ENCODE data around the gene SLMAP. TPM values are rescaled to one million over a fixed set of nuclear protein-coding genes. Genes with fewer than 3 reads are reported as not detected.

The SLMAP gene
- total and polyA plus RNA-seq, 7 experiments from 2014 or later, result 20.2 to 77.1 (median 63.4) TPM

GRCh38 chr3:57934373-57934772 lies 178.3 kb downstream of the SLMAP start:
- Histone ChIP-seq H3K27ac (ENCODE audit: low read depth, low read length) (no peak overlapping the region), H3K36me3 (ENCODE audit: control insufficient read depth in 2 of 3, insufficient read depth in 3 of 3, low read length in 3 of 3) (peaks cover 0 to 7% (median 0%) of the 10 kb centered on the region in 3 experiments), H3K4me3 (ENCODE audit: low read length) (no peak overlapping the region), H3K4me1 (ENCODE audit: control insufficient read depth in 2 of 2, insufficient read depth in 2 of 2, low read length in 2 of 2) (no peaks in the 10 kb centered on the region), H3K27me3 (ENCODE audit: control insufficient read depth in 2 of 2, insufficient read depth in 2 of 2, low read length in 2 of 2) (no peaks in the 10 kb centered on the region), H3K9me3 (ENCODE audit: control insufficient read depth in 2 of 3, low read length in 3 of 3) (no peaks in the 10 kb centered on the region)
- DNase-seq (no peak), ATAC-seq (no peak)
- ChIA-PET CTCF (no interaction called here), POLR2A (no interaction called here)
- no peak overlapping the region for H3K4me3 Mint-ChIP-seq
- intact Hi-C loops (cut with micrococcal nuclease), result no loop called here
- H3K4me1 Mint-ChIP-seq, result no peaks in the 10 kb centered on the region
- H3K27ac Mint-ChIP-seq, result no peak overlapping the region
- no peaks in the 10 kb centered on the region for H3K27me3 Mint-ChIP-seq
- H3K9me3 Mint-ChIP-seq, result no peaks in the 10 kb centered on the region
- H3K36me3 Mint-ChIP-seq, result peaks cover 4 to 27% (median 10%) of the 10 kb centered on the region in 5 donors

GRCh38 chr3:57935539-57935938 lies 179.4 kb downstream of the SLMAP start:
- Mint-ChIP-seq H3K4me1 (no peaks in the 10 kb centered on the region), H3K27me3 (no peaks in the 10 kb centered on the region), H3K4me3 (no peak overlapping the region), H3K36me3 (peaks cover 4 to 18% (median 7%) of the 10 kb centered on the region in 5 donors), H3K9me3 (peaks cover 0 to 5% (median 0%) of the 10 kb centered on the region in 11 donors), H3K27ac (no peak overlapping the region)
- ATAC-seq (no peak), DNase-seq (no peak)
- no peak overlapping the region for H3K4me3 ChIP-seq (ENCODE audit: low read length)
- no peaks in the 10 kb centered on the region for H3K27me3 ChIP-seq (ENCODE audit: control insufficient read depth in 2 of 2, insufficient read depth in 2 of 2, low read length in 2 of 2)
- CTCF ChIA-PET, result no interaction called here
- no peaks in the 10 kb centered on the region for H3K9me3 ChIP-seq (ENCODE audit: control insufficient read depth in 2 of 3, low read length in 3 of 3)
- intact Hi-C loops (cut with micrococcal nuclease), result no loop called here
- H3K27ac ChIP-seq (ENCODE audit: low read depth, low read length), result no peak overlapping the region
- POLR2A ChIA-PET, result no interaction called here
- no peaks in the 10 kb centered on the region for H3K4me1 ChIP-seq (ENCODE audit: control insufficient read depth in 2 of 2, insufficient read depth in 2 of 2, low read length in 2 of 2)
- peaks cover 0 to 3% (median 0%) of the 10 kb centered on the region in 3 experiments for H3K36me3 ChIP-seq (ENCODE audit: control insufficient read depth in 2 of 3, insufficient read depth in 3 of 3, low read length in 3 of 3)

- Histone ChIP-seq H3K9me3 (ENCODE audit: control insufficient read depth in 2 of 3, low read length in 3 of 3) (peaks cover 0 to 3% (median 0%) of the 10 kb centered on the region in 3 experiments), H3K27me3 (ENCODE audit: control insufficient read depth in 2 of 2, insufficient read depth in 2 of 2, low read length in 2 of 2) (no peaks in the 10 kb centered on the region), H3K4me1 (ENCODE audit: control insufficient read depth in 2 of 2, insufficient read depth in 2 of 2, low read length in 2 of 2) (no peaks in the 10 kb centered on the region), H3K27ac (ENCODE audit: low read depth, low read length) (no peak overlapping the region), H3K36me3 (ENCODE audit: control insufficient read depth in 2 of 3, insufficient read depth in 3 of 3, low read length in 3 of 3) (peaks cover 0 to under 1% (median 0%) of the 10 kb centered on the region in 3 experiments), H3K4me3 (ENCODE audit: low read length) (no peak overlapping the region)
- DNase-seq (no peak), ATAC-seq (no peak)
- H3K4me3 Mint-ChIP-seq, result no peak overlapping the region
- no peak overlapping the region for H3K27ac Mint-ChIP-seq
- ChIA-PET POLR2A (no interaction called here), CTCF (no interaction called here)
- intact Hi-C loops (cut with micrococcal nuclease), result no loop called here
- H3K4me1 Mint-ChIP-seq, result no peaks in the 10 kb centered on the region
- H3K9me3 Mint-ChIP-seq, result peaks cover 0 to 14% (median 3%) of the 10 kb centered on the region in 11 donors
- H3K36me3 Mint-ChIP-seq, result peaks cover 4 to 20% (median 11%) of the 10 kb centered on the region in 5 donors
- no peaks in the 10 kb centered on the region for H3K27me3 Mint-ChIP-seq
Measured at GRCh38 chr3:57937092-57937491, 181.0 kb downstream of the SLMAP start.

GRCh38 chr3:57939775-57940174 lies 183.7 kb downstream of the SLMAP start:
- Histone ChIP-seq H3K4me3 (ENCODE audit: low read length) (no peak overlapping the region), H3K4me1 (ENCODE audit: control insufficient read depth in 2 of 2, insufficient read depth in 2 of 2, low read length in 2 of 2) (no peaks in the 10 kb centered on the region), H3K27ac (ENCODE audit: low read depth, low read length) (no peak overlapping the region), H3K27me3 (ENCODE audit: control insufficient read depth in 2 of 2, insufficient read depth in 2 of 2, low read length in 2 of 2) (no peaks in the 10 kb centered on the region), H3K9me3 (ENCODE audit: control insufficient read depth in 2 of 3, low read length in 3 of 3) (peaks cover 0 to 3% (median 0%) of the 10 kb centered on the region in 3 experiments), H3K36me3 (ENCODE audit: control insufficient read depth in 2 of 3, insufficient read depth in 3 of 3, low read length in 3 of 3) (no peaks in the 10 kb centered on the region)
- H3K36me3 Mint-ChIP-seq, result peaks cover 0 to 9% (median 6%) of the 10 kb centered on the region in 5 donors
- ChIA-PET CTCF (interaction anchor here (0.6 kb wide), 1 partner anchor 8 kb away, joined by 3 read pairs; no protein-coding TSS in a partner anchor), POLR2A (no interaction called here)
- no peaks in the 10 kb centered on the region for H3K4me1 Mint-ChIP-seq
- H3K27ac Mint-ChIP-seq, result no peak overlapping the region
- peaks cover 0 to 14% (median 4%) of the 10 kb centered on the region in 11 donors for H3K9me3 Mint-ChIP-seq
- H3K27me3 Mint-ChIP-seq, result no peaks in the 10 kb centered on the region
- intact Hi-C loops (cut with micrococcal nuclease), result no loop called here
- DNase-seq (no peak), ATAC-seq (no peak)
- no peak overlapping the region for H3K4me3 Mint-ChIP-seq

GRCh38 chr3:57942388-57942787 lies 186.3 kb downstream of the SLMAP start:
- DNase-seq (no peak), ATAC-seq (no peak)
- no peak overlapping the region for H3K27ac ChIP-seq (ENCODE audit: low read depth, low read length)
- H3K36me3 ChIP-seq (ENCODE audit: control insufficient read depth in 2 of 3, insufficient read depth in 3 of 3, low read length in 3 of 3), result no peaks in the 10 kb centered on the region
- Mint-ChIP-seq H3K9me3 (peaks cover 0 to 14% (median 4%) of the 10 kb centered on the region in 11 donors), H3K36me3 (peaks cover 0 to 9% (median 6%) of the 10 kb centered on the region in 5 donors), H3K27me3 (peaks cover 0 to 1% (median 0%) of the 10 kb centered on the region in 5 donors), H3K4me1 (no peaks in the 10 kb centered on the region), H3K27ac (no peak overlapping the region), H3K4me3 (no peak overlapping the region)
- no peaks in the 10 kb centered on the region for H3K4me1 ChIP-seq (ENCODE audit: control insufficient read depth in 2 of 2, insufficient read depth in 2 of 2, low read length in 2 of 2)
- ChIA-PET CTCF (no interaction called here), POLR2A (no interaction called here)
- intact Hi-C loops (cut with micrococcal nuclease), result no loop called here
- H3K27me3 ChIP-seq (ENCODE audit: control insufficient read depth in 2 of 2, insufficient read depth in 2 of 2, low read length in 2 of 2), result no peaks in the 10 kb centered on the region
- H3K4me3 ChIP-seq (ENCODE audit: low read length), result no peak overlapping the region
- H3K9me3 ChIP-seq (ENCODE audit: control insufficient read depth in 2 of 3, low read length in 3 of 3), result peaks cover 0 to 3% (median 0%) of the 10 kb centered on the region in 3 experiments

GRCh38 chr3:57942872-57943283 lies 186.8 kb downstream of the SLMAP start:
- Histone ChIP-seq H3K4me3 (ENCODE audit: low read length) (no peak overlapping the region), H3K4me1 (ENCODE audit: control insufficient read depth in 2 of 2, insufficient read depth in 2 of 2, low read length in 2 of 2) (no peaks in the 10 kb centered on the region), H3K27me3 (ENCODE audit: control insufficient read depth in 2 of 2, insufficient read depth in 2 of 2, low read length in 2 of 2) (no peaks in the 10 kb centered on the region), H3K27ac (ENCODE audit: low read depth, low read length) (no peak overlapping the region), H3K9me3 (ENCODE audit: control insufficient read depth in 2 of 3, low read length in 3 of 3) (peaks cover 0 to 3% (median 0%) of the 10 kb centered on the region in 3 experiments), H3K36me3 (ENCODE audit: control insufficient read depth in 2 of 3, insufficient read depth in 3 of 3, low read length in 3 of 3) (no peaks in the 10 kb centered on the region)
- Mint-ChIP-seq H3K27me3 (peaks cover 0 to 6% (median 0%) of the 10 kb centered on the region in 5 donors), H3K36me3 (peaks cover 0 to 9% (median 6%) of the 10 kb centered on the region in 5 donors), H3K4me3 (no peak overlapping the region), H3K9me3 (peaks cover 0 to 14% (median 4%) of the 10 kb centered on the region in 11 donors), H3K27ac (no peak overlapping the region), H3K4me1 (no peaks in the 10 kb centered on the region)
- no peak for ATAC-seq
- intact Hi-C loops (cut with micrococcal nuclease), result no loop called here
- ChIA-PET CTCF (no interaction called here), POLR2A (no interaction called here)
- no peak for DNase-seq

All from naive thymus-derived CD4-positive, alpha-beta T cell (primary cell).